HG02571 (cell line): Measurements from ENCODE around the gene ST6GAL2.

ENCODE experiments used
- ATAC-seq: cut with Tn5 transposase; IDR thresholded peaks from one replicate; pipeline ENCODE4 v1.9.1; 2021; ENCODE audit warnings: mild to moderate bottlenecking, moderate library complexity; ENCODE audit not compliant: unreplicated experiment

ST6GAL2 gene

GRCh38 chr2:106830191-106830590, 55.8 kb downstream of the ST6GAL2 start:
- ATAC-seq = no peak

- ATAC-seq = no peak
Measured at GRCh38 chr2:106828119-106828518, 57.8 kb downstream of the ST6GAL2 start.

GRCh38 chr2:106827158-106827557, 58.8 kb downstream of the ST6GAL2 start:
- no peak for ATAC-seq

GRCh38 chr2:106825161-106825560, 60.8 kb downstream of the ST6GAL2 start:
- ATAC-seq = no peak

GRCh38 chr2:106816974-106817373, 69.0 kb downstream of the ST6GAL2 start:
- no peak for ATAC-seq

- no peak for ATAC-seq
Measured at GRCh38 chr2:106812841-106813240, 73.1 kb downstream of the ST6GAL2 start.

GRCh38 chr2:106812383-106812782, 73.6 kb downstream of the ST6GAL2 start:
- no peak for ATAC-seq

GRCh38 chr2:106805716-106806115, 80.3 kb downstream of the ST6GAL2 start:
- ATAC-seq = no peak

GRCh38 chr2:106804161-106804560, 81.8 kb downstream of the ST6GAL2 start:
- no peak for ATAC-seq

GRCh38 chr2:106800976-106801655, 84.9 kb downstream of the ST6GAL2 start:
- no peak for ATAC-seq

GRCh38 chr2:106800180-106800579, 85.8 kb downstream of the ST6GAL2 start:
- ATAC-seq = no peak

- no peak for ATAC-seq
Measured at GRCh38 chr2:106798826-106799552, 87.0 kb downstream of the ST6GAL2 start.

GRCh38 chr2:106797494-106797893, 88.5 kb downstream of the ST6GAL2 start:
- ATAC-seq = no peak

- no peak for ATAC-seq
Measured at GRCh38 chr2:106792671-106793070, 93.3 kb downstream of the ST6GAL2 start.

- ATAC-seq = no peak
Measured at GRCh38 chr2:106789185-106789584, 96.8 kb downstream of the ST6GAL2 start.

- no peak for ATAC-seq
Measured at GRCh38 chr2:106782681-106783080, 103.3 kb downstream of the ST6GAL2 start.

- no peak for ATAC-seq
Measured at GRCh38 chr2:106781196-106781595, 104.8 kb downstream of the ST6GAL2 start.

- no peak for ATAC-seq
Measured at GRCh38 chr2:106771811-106772210, 114.2 kb downstream of the ST6GAL2 start.

- no peak for ATAC-seq
Measured at GRCh38 chr2:106770986-106771385, 115.0 kb downstream of the ST6GAL2 start.

- ATAC-seq = no peak
Measured at GRCh38 chr2:106764614-106765013, 121.4 kb downstream of the ST6GAL2 start.

GRCh38 chr2:106759966-106760365, 126.0 kb downstream of the ST6GAL2 start:
- ATAC-seq = no peak

GRCh38 chr2:106758901-106759497, 127.0 kb downstream of the ST6GAL2 start:
- no peak for ATAC-seq
